ENCODE results near the gene JAG1.

JAG1 gene

DNA sequence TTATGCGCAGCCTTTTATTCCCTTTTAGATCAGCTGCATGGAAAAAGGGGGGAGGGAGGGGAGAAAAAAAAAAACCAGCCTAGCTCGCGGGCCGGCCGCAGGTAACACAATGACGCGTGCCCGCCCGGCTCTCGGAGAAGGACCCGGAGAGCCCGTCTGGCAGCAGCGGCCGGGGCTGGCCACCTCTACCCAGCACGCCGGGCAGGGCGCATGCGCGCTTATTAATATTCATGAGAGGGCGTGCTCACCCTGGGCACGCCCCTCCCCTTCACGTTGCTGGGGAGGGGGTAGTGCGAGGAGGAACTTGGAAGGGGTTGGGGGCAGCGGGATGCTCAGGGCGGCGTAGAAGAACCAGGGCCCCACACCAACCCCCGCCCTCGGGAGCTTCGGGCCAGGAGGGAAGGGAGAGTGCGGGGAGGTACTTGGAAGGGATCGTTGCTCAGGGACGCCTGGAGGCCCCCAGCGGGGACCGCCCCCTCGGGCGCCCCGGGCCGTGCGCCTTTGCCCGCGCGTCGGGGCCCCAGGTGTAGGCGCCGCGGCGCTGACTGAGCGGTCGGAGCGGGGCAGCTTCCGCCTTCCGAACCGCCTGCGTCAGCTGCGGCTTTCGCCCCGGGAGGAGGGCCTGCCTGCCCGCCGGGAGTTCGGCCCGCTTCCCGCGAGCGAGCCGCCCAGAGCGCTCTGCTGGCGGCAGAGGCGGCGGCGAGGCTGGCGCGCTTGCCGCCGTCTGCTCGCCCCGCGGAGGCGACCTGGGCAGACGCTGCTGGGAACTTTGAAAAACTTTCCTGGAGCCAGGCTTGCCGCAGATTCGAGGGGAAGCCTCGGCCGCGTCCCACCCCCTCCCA, at the start of gene JAG1:
JAG1 (minus strand) TSS at position 158 of the 842 bp plus-strand sequence. CDS start 469 bp downstream, outside the sequence.
- TF ChIP-seq, protein P1, sequence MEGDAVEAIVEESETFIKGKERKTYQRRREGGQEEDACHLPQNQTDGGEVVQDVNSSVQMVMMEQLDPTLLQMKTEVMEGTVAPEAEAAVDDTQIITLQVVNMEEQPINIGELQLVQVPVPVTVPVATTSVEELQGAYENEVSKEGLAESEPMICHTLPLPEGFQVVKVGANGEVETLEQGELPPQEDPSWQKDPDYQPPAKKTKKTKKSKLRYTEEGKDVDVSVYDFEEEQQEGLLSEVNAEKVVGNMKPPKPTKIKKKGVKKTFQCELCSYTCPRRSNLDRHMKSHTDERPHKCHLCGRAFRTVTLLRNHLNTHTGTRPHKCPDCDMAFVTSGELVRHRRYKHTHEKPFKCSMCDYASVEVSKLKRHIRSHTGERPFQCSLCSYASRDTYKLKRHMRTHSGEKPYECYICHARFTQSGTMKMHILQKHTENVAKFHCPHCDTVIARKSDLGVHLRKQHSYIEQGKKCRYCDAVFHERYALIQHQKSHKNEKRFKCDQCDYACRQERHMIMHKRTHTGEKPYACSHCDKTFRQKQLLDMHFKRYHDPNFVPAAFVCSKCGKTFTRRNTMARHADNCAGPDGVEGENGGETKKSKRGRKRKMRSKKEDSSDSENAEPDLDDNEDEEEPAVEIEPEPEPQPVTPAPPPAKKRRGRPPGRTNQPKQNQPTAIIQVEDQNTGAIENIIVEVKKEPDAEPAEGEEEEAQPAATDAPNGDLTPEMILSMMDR (conservative IDR thresholded peaks at IDR 0.05): no peak
- peak; percentile 40 for TF ChIP-seq ZFX (IDR thresholded peaks at IDR 0.05)
- peak within 1 kb of the TSS; percentile 82 for H3K27ac ChIP-seq

DNA sequence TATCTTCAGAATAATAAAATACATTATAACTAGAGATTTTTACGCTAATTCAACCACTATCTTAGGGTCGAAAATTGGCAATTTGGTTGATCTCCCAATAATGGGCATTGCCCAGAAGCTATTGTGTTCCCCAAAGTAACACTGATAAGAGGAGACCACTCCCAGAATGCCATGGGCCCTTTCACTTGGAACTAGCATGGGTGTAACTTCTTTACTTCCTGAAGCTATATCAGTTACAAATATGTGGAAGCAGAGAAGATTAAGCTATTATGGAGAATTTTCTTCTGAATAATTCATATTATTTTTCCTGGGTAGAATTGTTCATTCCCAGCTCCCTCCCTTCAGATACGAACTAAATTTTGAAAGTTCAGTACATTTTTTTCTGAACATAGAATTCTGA, 48.2 kb upstream of the JAG1 start:
- no peak for TF ChIP-seq ZFX (IDR thresholded peaks at IDR 0.05)
- TF ChIP-seq, protein P1 (conservative IDR thresholded peaks at IDR 0.05): no peak
- H3K27ac ChIP-seq: no peak overlapping the region

DNA sequence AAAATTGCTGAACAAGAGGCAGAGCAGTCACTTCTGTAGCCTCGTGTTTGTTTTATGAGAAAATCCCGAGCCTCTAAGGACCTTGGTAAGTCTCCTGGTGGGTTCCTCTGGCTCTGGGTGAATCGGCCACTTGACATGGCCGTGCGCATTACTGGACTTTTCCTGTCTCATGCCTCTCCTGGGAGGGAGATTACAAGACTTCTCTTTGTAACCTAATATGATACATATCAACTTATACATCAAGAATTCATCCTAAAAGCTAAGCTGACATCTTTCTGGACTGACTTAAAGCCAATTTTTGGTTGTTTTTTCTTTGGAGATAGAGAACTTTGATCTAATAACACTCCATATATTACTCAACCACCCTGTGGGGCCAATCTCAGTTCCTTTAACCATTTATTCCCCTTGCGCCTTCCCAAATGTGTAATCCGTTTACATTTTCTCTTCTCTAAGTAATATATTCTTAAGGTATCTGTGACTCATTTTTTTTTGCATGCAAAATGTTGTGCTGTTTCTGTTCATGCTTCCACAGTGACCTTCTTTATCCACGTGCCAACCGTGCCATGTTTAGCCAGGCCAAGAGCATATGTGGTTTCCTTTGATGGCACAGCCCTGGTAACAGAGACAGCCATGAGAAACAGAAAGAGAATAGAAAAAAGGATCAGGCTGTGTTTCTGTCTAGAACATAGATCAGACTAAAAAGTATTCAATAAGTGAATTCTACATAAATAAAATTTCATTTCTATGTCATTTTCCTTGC, 47.5 kb upstream of the JAG1 start:
- TF ChIP-seq ZFX (IDR thresholded peaks at IDR 0.05): no peak
- TF ChIP-seq, protein P1 (conservative IDR thresholded peaks at IDR 0.05): no peak
- no peak overlapping the region for H3K27ac ChIP-seq

DNA sequence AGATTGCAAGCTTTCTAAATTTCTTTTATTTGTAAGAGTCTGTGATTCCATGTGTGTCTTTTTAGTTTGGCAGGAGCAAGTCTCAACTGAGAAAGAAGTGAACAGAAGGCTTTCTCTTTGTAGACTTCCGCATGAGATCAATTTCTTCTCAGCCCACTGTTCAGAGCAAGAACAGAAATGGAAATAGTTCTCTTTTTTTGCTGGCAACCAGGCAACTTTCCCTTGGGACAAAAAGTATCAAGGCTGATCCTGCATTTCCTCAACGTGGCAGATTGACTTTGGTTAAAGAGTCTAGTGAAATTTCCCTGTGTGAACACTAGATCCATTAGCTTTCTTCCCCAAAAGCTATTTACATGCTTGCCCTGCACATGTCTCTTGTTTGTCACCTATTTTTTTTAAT, 46.8 kb upstream of the JAG1 start:
- no peak for TF ChIP-seq ZFX (IDR thresholded peaks at IDR 0.05)
- TF ChIP-seq, protein P1 (conservative IDR thresholded peaks at IDR 0.05): no peak

DNA sequence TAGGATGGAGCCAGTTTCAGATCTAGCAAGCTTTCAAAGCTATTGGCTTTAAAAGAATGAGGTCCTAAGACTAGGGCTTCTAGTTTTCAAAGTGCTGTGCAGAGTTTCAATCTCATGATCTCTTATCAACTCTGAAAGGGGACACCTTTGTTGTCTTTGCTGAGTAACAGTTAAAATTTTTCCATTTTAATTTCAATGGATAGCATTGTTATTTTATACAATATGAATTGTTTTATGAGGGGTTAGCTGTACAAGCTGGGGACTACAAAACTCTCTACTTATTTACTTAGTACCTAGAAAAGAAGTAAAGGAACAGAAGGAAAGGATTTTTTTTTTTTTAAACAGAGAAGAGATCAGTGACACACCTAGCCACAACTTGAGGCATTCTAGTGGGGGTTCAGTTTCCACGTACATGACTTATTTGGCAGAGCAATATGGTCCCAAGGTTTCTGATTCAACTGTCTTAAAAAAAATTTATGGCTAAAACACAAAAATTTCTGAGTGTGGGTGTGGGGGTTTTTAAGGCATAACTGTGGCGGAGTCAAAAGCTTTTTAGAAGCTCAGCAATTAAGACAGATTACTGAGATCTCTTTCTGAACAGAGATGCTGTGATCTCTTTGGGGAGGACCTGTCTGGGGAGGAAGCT, 46.1 kb upstream of the JAG1 start:
- no peak overlapping the region for H3K27ac ChIP-seq
- TF ChIP-seq, protein P1 (conservative IDR thresholded peaks at IDR 0.05): no peak
- no peak for TF ChIP-seq ZFX (IDR thresholded peaks at IDR 0.05)

More for the DNA sequence above, 46.8 kb upstream of the JAG1 start:
- H3K27ac ChIP-seq: no peak overlapping the region

DNA sequence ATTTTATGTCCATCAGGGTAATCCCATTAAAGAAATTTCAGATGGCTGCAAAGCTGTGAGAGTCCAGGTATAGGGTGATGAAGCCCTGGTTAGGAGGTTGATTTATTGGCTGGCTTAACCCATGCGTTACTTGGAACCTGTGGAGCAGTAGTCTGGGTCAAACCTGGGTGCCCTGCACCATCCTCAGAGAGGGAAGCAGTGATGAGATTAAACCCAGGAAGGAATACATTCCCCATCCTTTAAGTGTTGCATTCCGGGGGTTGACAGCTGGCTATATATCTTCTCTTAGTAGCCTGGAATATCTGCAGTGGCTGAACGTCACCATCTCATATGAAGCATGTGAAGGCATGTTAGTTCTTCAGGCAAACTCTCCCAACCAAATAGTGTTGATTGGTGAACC, 44.9 kb upstream of the JAG1 start:
- no peak overlapping the region for H3K27ac ChIP-seq
- TF ChIP-seq, protein P1 (conservative IDR thresholded peaks at IDR 0.05): no peak
- TF ChIP-seq ZFX (IDR thresholded peaks at IDR 0.05): no peak

Data from C4-2B (cell line).